ENCODE data around the gene POU6F2. TPM values are rescaled to one million over a fixed set of nuclear protein-coding genes. Genes with fewer than 3 reads are reported as not detected.

The POU6F2 gene
- total and polyA plus RNA-seq, 2 of the 4 experiments (the other 2 are of a cell fraction), result not detected

DNA sequence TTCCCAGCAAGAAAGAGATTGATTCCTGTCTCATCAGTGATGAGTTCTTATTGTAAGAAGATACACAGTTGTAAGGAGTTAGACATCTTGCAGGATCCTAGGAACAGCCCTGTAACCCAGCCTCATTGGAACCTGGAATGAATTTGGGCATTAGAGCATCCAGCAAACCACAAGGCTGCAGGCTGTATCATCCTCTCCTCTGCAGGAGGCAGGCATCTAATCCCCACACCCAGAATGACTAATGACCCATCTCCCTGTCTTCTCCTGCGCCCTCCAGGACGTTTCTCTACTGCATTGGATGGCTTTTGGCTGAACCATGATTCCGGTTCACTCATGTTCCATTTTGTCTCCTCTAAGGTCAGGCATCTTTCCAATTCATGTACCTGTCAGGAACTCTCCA lies 233.9 kb downstream of the POU6F2 start:
- Histone ChIP-seq H2BK20ac (ENCODE audit: low read depth, low read length) (no peak overlapping the region), H3K23ac (ENCODE audit: low read depth, low read length) (no peak overlapping the region), H3K4ac (ENCODE audit: low read depth, low read length) (no peak overlapping the region), H2BK15ac (ENCODE audit: low read depth, low read length) (no peak overlapping the region), H3K14ac (replicated peaks; ENCODE audit: low read depth, low read length) (no peak overlapping the region), H2AK9ac (replicated peaks; ENCODE audit: low read depth, low read length, poor library complexity) (no peak overlapping the region), H4K5ac (ENCODE audit: low read depth, low read length) (no peak overlapping the region), H3K9ac (ENCODE audit: low read depth, low read length) (no peak overlapping the region), H4K8ac (ENCODE audit: low read depth in 2 of 2, low read length in 2 of 2) (no peak overlapping the region), H3K4me1 (ENCODE audit: control insufficient read depth, insufficient read depth, low read length) (no peaks in the 10 kb centered on the region), H3K56ac (ENCODE audit: extremely low read depth, insufficient read depth, low read length) (no peak overlapping the region), H2BK120ac (ENCODE audit: low read depth, low read length) (no peak overlapping the region), H4K91ac (ENCODE audit: insufficient read depth, low read depth, low read length) (no peak overlapping the region), H3K4me3 (ENCODE audit: insufficient read depth, low read depth, low read length) (no peak overlapping the region), H3K27ac (ENCODE audit: insufficient read depth, low read length) (no peak overlapping the region), H3K4me2 (ENCODE audit: low read depth, low read length) (no peak overlapping the region), H3K79me1 (ENCODE audit: low read depth in 1 of 2, low read length in 2 of 2) (no peaks in the 10 kb centered on the region), H4K20me1 (ENCODE audit: insufficient read depth, low read length) (no peaks in the 10 kb centered on the region), H3K18ac (ENCODE audit: low read depth, low read length) (no peak overlapping the region), H3K27me3 (ENCODE audit: control insufficient read depth, insufficient read depth, low read length) (no peaks in the 10 kb centered on the region), H3K9me3 (ENCODE audit: control insufficient read depth, insufficient read depth, low read length) (no peaks in the 10 kb centered on the region), H2BK5ac (ENCODE audit: low read depth, low read length, poor library complexity, severe bottlenecking) (no peak overlapping the region), H3K9me1 (ENCODE audit: insufficient read depth, low read length) (no peaks in the 10 kb centered on the region), H3K36me3 (ENCODE audit: control insufficient read depth, insufficient read depth, low read length) (no peaks in the 10 kb centered on the region), H2AFZ (replicated peaks; ENCODE audit: low read length, poor library complexity) (no peak overlapping the region), H2AK5ac (ENCODE audit: low read depth, low read length) (no peak overlapping the region)
- BruUV-seq (replicated peaks), result no TSS peak
- TF ChIP-seq POLR2A (IDR thresholded peaks at IDR 0.05; ENCODE audit: low read depth, low read length) (no peak), MAFK (IDR thresholded peaks at IDR 0.05; ENCODE audit: low read depth, low read length) (no peak), CHD1 (IDR thresholded peaks at IDR 0.05; ENCODE audit: low read depth, low read length) (no peak), RFX5 (IDR thresholded peaks at IDR 0.05; ENCODE audit: low read depth, low read length) (no peak), NFE2L2 (IDR thresholded peaks at IDR 0.05; ENCODE audit: low read depth, low read length) (no peak), RCOR1 (IDR thresholded peaks at IDR 0.05; ENCODE audit: insufficient replicate concordance, low read length) (no peak), FOS (IDR thresholded peaks at IDR 0.05; ENCODE audit: low read depth, low read length) (no peak), RAD21 (IDR thresholded peaks at IDR 0.05; ENCODE audit: low read length) (no peak)
- TF ChIP-seq, protein P1, sequence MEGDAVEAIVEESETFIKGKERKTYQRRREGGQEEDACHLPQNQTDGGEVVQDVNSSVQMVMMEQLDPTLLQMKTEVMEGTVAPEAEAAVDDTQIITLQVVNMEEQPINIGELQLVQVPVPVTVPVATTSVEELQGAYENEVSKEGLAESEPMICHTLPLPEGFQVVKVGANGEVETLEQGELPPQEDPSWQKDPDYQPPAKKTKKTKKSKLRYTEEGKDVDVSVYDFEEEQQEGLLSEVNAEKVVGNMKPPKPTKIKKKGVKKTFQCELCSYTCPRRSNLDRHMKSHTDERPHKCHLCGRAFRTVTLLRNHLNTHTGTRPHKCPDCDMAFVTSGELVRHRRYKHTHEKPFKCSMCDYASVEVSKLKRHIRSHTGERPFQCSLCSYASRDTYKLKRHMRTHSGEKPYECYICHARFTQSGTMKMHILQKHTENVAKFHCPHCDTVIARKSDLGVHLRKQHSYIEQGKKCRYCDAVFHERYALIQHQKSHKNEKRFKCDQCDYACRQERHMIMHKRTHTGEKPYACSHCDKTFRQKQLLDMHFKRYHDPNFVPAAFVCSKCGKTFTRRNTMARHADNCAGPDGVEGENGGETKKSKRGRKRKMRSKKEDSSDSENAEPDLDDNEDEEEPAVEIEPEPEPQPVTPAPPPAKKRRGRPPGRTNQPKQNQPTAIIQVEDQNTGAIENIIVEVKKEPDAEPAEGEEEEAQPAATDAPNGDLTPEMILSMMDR (conservative IDR thresholded peaks at IDR 0.05; ENCODE audit: low read depth, low read length), result no peak
- TF ChIP-seq, protein P2, sequence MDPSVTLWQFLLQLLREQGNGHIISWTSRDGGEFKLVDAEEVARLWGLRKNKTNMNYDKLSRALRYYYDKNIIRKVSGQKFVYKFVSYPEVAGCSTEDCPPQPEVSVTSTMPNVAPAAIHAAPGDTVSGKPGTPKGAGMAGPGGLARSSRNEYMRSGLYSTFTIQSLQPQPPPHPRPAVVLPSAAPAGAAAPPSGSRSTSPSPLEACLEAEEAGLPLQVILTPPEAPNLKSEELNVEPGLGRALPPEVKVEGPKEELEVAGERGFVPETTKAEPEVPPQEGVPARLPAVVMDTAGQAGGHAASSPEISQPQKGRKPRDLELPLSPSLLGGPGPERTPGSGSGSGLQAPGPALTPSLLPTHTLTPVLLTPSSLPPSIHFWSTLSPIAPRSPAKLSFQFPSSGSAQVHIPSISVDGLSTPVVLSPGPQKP (IDR thresholded peaks at IDR 0.05; ENCODE audit: borderline replicate concordance, low read depth, low read length), result no peak
- TF ChIP-seq, protein P3, sequence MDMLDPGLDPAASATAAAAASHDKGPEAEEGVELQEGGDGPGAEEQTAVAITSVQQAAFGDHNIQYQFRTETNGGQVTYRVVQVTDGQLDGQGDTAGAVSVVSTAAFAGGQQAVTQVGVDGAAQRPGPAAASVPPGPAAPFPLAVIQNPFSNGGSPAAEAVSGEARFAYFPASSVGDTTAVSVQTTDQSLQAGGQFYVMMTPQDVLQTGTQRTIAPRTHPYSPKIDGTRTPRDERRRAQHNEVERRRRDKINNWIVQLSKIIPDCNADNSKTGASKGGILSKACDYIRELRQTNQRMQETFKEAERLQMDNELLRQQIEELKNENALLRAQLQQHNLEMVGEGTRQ (IDR thresholded peaks at IDR 0.05; ENCODE audit: low read depth, low read length), result no peak
- in situ Hi-C loops (cut with MboI; ENCODE audit: low sequenced_read_pairs) (no loop called here), intact Hi-C loops (cut with micrococcal nuclease) (no loop called here), dilution Hi-C loops (cut with HindIII; ENCODE audit: low sequenced_read_pairs, unreplicated experiment) (no loop called here)
- CTCF ChIA-PET, result no interaction called here
- DNase-seq (no peak), ATAC-seq (ENCODE audit: low read depth) (no peak)
- 27% methylated on average over 3 of the region's 3 CpGs; no CpG with 5 or more reads in 1 of the 2 experiments for WGBS, 2 experiments (ENCODE audit: extremely low coverage in 2 of 2, insufficient read length in 1 of 2)
- POLR2A ChIA-PET (ENCODE audit: unreplicated experiment), result no interaction called here

All from IMR-90 (cell line).